ENCODE results near the gene FTO. TPM values are rescaled to one million over a fixed set of nuclear protein-coding genes. Genes with fewer than 3 reads are reported as not detected.

The FTO gene
- total RNA-seq, 4 donors from 2014 or later, result 62.0 to 90.1 (median 75.1) TPM

GRCh38 chr16:53932975-53933374, 229.0 kb downstream of the FTO start:
- no peak for ATAC-seq

GRCh38 chr16:53933407-53933806, 229.5 kb downstream of the FTO start:
- ATAC-seq (no peak), DNase-seq (no peak)
- no peak overlapping the region for H3K4me3 ChIP-seq
- H3K27ac ChIP-seq, result no peak overlapping the region
- TF ChIP-seq CTCF (IDR thresholded peaks at IDR 0.05 in 4 of 5, conservative IDR thresholded peaks at IDR 0.05 in 1 of 5) (no peak), POLR2A (IDR thresholded peaks at IDR 0.05) (no peak)
- intact Hi-C loops (cut with DNase I; ENCODE audit: low total_unique reads), result no loop called here
- no peaks in the 10 kb centered on the region for H3K27me3 ChIP-seq
- no peaks in the 10 kb centered on the region for H3K9me3 ChIP-seq
- in situ Hi-C loops (cut with MboI; ENCODE audit: low sequenced_read_pairs in 4 of 4), result loop anchor here in 1 of 4 donors (25.0 kb wide), 1 partner anchor 1029 kb away; no protein-coding TSS in a partner anchor
- peaks cover 0 to 9% of the 10 kb centered on the region in 2 donors for H3K36me3 ChIP-seq
- H3K4me1 ChIP-seq, result peaks cover 6 to 7% of the 10 kb centered on the region in 2 donors

More at GRCh38 chr16:53932975-53933374, 229.0 kb downstream of the FTO start:
- no peak for DNase-seq
- H3K4me1 ChIP-seq, result peaks cover 7 to 9% of the 10 kb centered on the region in 2 donors
- in situ Hi-C loops (cut with MboI; ENCODE audit: low sequenced_read_pairs in 4 of 4), result loop anchor here in 1 of 4 donors (25.0 kb wide), 1 partner anchor 1029 kb away; no protein-coding TSS in a partner anchor
- H3K27ac ChIP-seq, result no peak overlapping the region
- TF ChIP-seq POLR2A (IDR thresholded peaks at IDR 0.05), result no peak
- no peak overlapping the region for H3K4me3 ChIP-seq
- H3K36me3 ChIP-seq, result peaks cover 0 to 9% of the 10 kb centered on the region in 2 donors
- no peaks in the 10 kb centered on the region for H3K27me3 ChIP-seq
- intact Hi-C loops (cut with DNase I; ENCODE audit: low total_unique reads), result no loop called here
- no peaks in the 10 kb centered on the region for H3K9me3 ChIP-seq

DNA sequence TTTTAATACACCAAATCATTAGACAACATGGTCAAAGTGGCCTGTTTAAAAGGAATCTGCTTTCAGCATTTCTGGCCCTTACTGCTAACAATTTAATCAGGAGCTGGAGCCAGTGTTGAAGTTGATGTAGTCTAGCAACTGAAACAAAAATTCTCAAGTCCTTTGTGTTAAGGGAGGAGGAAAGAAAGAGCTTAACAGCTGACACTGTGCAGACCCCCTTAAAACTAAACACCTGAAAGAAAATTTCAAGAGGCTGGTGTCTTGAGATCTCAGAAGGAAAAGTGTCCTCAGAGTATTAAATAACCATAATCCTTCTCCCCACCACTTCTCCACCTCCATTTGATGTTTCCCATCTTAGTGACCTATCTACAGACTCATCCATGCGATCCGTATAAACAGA, 232.1 kb downstream of the FTO start:
- DNase-seq, result no peak
- in situ Hi-C loops (cut with MboI; ENCODE audit: low sequenced_read_pairs in 4 of 4) (loop anchor here in 1 of 4 donors (25.0 kb wide), 1 partner anchor 1026 kb away; no protein-coding TSS in a partner anchor), intact Hi-C loops (cut with DNase I; ENCODE audit: low total_unique reads) (no loop called here)
- Histone ChIP-seq H3K36me3 (peaks cover 0 to 9% of the 10 kb centered on the region in 2 donors), H3K4me3 (no peak overlapping the region), H3K9me3 (no peaks in the 10 kb centered on the region), H3K27me3 (no peaks in the 10 kb centered on the region), H3K4me1 (peaks cover 6 to 7% of the 10 kb centered on the region in 2 donors), H3K27ac (no peak overlapping the region)
- no peak for ATAC-seq
- TF ChIP-seq POLR2A (IDR thresholded peaks at IDR 0.05), result no peak
- TF ChIP-seq CTCF (IDR thresholded peaks at IDR 0.05 in 4 of 5, conservative IDR thresholded peaks at IDR 0.05 in 1 of 5), result no peak

DNA sequence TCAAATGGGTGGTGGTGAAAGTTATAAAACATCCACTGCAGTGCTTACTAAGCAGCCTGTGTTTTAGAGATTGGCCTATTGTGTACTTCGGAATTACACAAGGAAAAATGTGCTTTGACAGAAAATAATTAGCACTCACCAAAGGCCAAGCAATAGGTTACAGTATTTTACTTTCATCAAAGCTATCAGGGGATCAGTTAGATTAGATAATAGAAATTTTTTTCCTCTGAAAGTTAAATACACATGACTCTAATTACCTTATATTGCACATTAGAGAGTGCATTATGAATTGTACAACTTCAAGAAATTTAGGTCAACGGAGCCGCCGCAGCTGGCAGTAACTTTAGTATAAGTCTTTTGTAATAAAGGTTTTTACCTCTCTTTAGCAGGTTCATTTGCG, 232.6 kb downstream of the FTO start:
- Histone ChIP-seq H3K27ac (no peak overlapping the region), H3K27me3 (no peaks in the 10 kb centered on the region), H3K4me3 (no peak overlapping the region), H3K9me3 (no peaks in the 10 kb centered on the region), H3K36me3 (peaks cover 0 to 9% of the 10 kb centered on the region in 2 donors), H3K4me1 (peaks cover 6 to 7% of the 10 kb centered on the region in 2 donors)
- TF ChIP-seq POLR2A (IDR thresholded peaks at IDR 0.05) (no peak), CTCF (IDR thresholded peaks at IDR 0.05 in 4 of 5, conservative IDR thresholded peaks at IDR 0.05 in 1 of 5) (no peak)
- in situ Hi-C loops (cut with MboI; ENCODE audit: low sequenced_read_pairs in 4 of 4) (loop anchor here in 1 of 4 donors (25.0 kb wide), 1 partner anchor 1026 kb away; no protein-coding TSS in a partner anchor), intact Hi-C loops (cut with DNase I; ENCODE audit: low total_unique reads) (no loop called here)
- no peak for ATAC-seq
- no peak for DNase-seq

- in situ Hi-C loops (cut with MboI; ENCODE audit: low sequenced_read_pairs in 4 of 4), result loop anchor here in 1 of 4 donors (25.0 kb wide), 1 partner anchor 1025 kb away; no protein-coding TSS in a partner anchor
These were observed 233.4 kb downstream of the FTO start for GRCh38 chr16:53937161-53937880.

More at GRCh38 chr16:53937161-53937880, 233.4 kb downstream of the FTO start:
- intact Hi-C loops (cut with DNase I; ENCODE audit: low total_unique reads), result no loop called here
- no peak overlapping the region for H3K27ac ChIP-seq
- DNase-seq, result no peak
- peaks cover 0 to 9% of the 10 kb centered on the region in 2 donors for H3K36me3 ChIP-seq
- H3K9me3 ChIP-seq, result no peaks in the 10 kb centered on the region
- TF ChIP-seq POLR2A (IDR thresholded peaks at IDR 0.05) (no peak), CTCF (IDR thresholded peaks at IDR 0.05 in 4 of 5, conservative IDR thresholded peaks at IDR 0.05 in 1 of 5) (no peak)
- no peak overlapping the region for H3K4me3 ChIP-seq
- no peak for ATAC-seq
- no peaks in the 10 kb centered on the region for H3K27me3 ChIP-seq
- H3K4me1 ChIP-seq, result peaks cover 6 to 7% of the 10 kb centered on the region in 2 donors

All from gastrocnemius medialis (tissue), 4 donors.